Nephron (organoid): Measurements from ENCODE around the gene SLC47A2.
A peak's percentile ranks its signal among the peaks of the same experiment; 100 is the strongest.

Experiments used
- H3K27ac Mint-ChIP-seq, 3 experiments: 2 replicates each; pipeline ENCODE4 v1.8.0; 2020; ENCODE audit warnings: mixed read lengths in 3 of 3, mild to moderate bottlenecking in 2 of 3, moderate library complexity in 1 of 3
- H3K27me3 Mint-ChIP-seq: 2 replicates; pipeline ENCODE4 v1.8.0; 2021; ENCODE audit warnings: low read depth, mild to moderate bottlenecking, moderate library complexity, mixed read lengths
- H3K36me3 Mint-ChIP-seq: 2 replicates; pipeline ENCODE4 v1.8.0; 2020; ENCODE audit warnings: low read depth, mixed read lengths
- H3K4me1 Mint-ChIP-seq: 2 replicates; pipeline ENCODE4 v1.8.0; 2020; ENCODE audit warnings: mixed read lengths
- H3K4me3 Mint-ChIP-seq, 3 experiments: 2 replicates each; pipeline ENCODE4 v1.8.0; 2020; ENCODE audit warnings: mild to moderate bottlenecking in 3 of 3, mixed read lengths in 3 of 3, moderate library complexity in 2 of 3
- H3K9me3 Mint-ChIP-seq: 2 replicates; pipeline ENCODE4 v1.8.0; 2020; ENCODE audit warnings: mixed read lengths
- CTCF ChIP-seq, 3 experiments: fragments of 200-600 bp; sonication (generic); IDR thresholded peaks; one replicate each; pipeline ENCODE4 v1.5.0; 2021; ENCODE audit warnings: antibody characterized with exemption in 3 of 3; ENCODE audit not compliant: unreplicated experiment in 3 of 3

Gene SLC47A2

GRCh38 chr17:19748807-19749193, 32.4 kb upstream of the SLC47A2 start:
- Mint-ChIP-seq H3K36me3 (no peaks in the 10 kb centered on the region), H3K9me3 (no peaks in the 10 kb centered on the region), H3K4me3 (peak overlapping the region in 1 of 3 experiments; percentile 52), H3K27me3 (peaks cover 36% of the 10 kb centered on the region), H3K4me1 (peaks cover 16% of the 10 kb centered on the region), H3K27ac (no peak overlapping the region)
- TF ChIP-seq CTCF (IDR thresholded peaks at IDR 0.05; ENCODE audit: unreplicated experiment in 3 of 3): no peak

GRCh38 chr17:19747829-19748806, 31.7 kb upstream of the SLC47A2 start, which contains the start of gene ALDH3A1:
TSS of gene ALDH3A1 (minus strand) at chr17:19748298. CDS start at chr17:19745129, 3,169 bp downstream.
- no peaks in the 10 kb centered on the region for H3K9me3 Mint-ChIP-seq
- H3K27ac Mint-ChIP-seq: peak within 1 kb of the TSS in 1 of 3 experiments; percentile 33

GRCh38 chr17:19747159-19747719, 30.9 kb upstream of the SLC47A2 start:
- Mint-ChIP-seq H3K4me3 (no peak overlapping the region), H3K9me3 (no peaks in the 10 kb centered on the region), H3K27me3 (peaks cover 31% of the 10 kb centered on the region), H3K36me3 (no peaks in the 10 kb centered on the region), H3K4me1 (peaks cover 16% of the 10 kb centered on the region), H3K27ac (no peak overlapping the region)
- TF ChIP-seq CTCF (IDR thresholded peaks at IDR 0.05; ENCODE audit: unreplicated experiment in 3 of 3): no peak

More at GRCh38 chr17:19747829-19748806, 31.7 kb upstream of the SLC47A2 start, which contains the start of gene ALDH3A1:
- TF ChIP-seq CTCF (IDR thresholded peaks at IDR 0.05; ENCODE audit: unreplicated experiment in 3 of 3): no peak
- H3K4me1 Mint-ChIP-seq: peaks cover 16% of the 10 kb centered on the region
- H3K36me3 Mint-ChIP-seq: no peaks in the 10 kb centered on the region
- peaks cover 31% of the 10 kb centered on the region for H3K27me3 Mint-ChIP-seq
- H3K4me3 Mint-ChIP-seq: peak within 1 kb of the TSS in 1 of 3 experiments; percentile 52

- TF ChIP-seq CTCF (IDR thresholded peaks at IDR 0.05; ENCODE audit: unreplicated experiment in 3 of 3): no peak
- no peaks in the 10 kb centered on the region for H3K36me3 Mint-ChIP-seq
- no peaks in the 10 kb centered on the region for H3K9me3 Mint-ChIP-seq
- H3K4me3 Mint-ChIP-seq: no peak overlapping the region
- H3K27me3 Mint-ChIP-seq: peaks cover 31% of the 10 kb centered on the region
- peaks cover 16% of the 10 kb centered on the region for H3K4me1 Mint-ChIP-seq
- no peak overlapping the region for H3K27ac Mint-ChIP-seq
These were observed 30.1 kb upstream of the SLC47A2 start for GRCh38 chr17:19746517-19746916.

- Mint-ChIP-seq H3K4me3 (peak overlapping the region; percentile 69 to 72 (median 70)), H3K4me1 (peaks cover 16% of the 10 kb centered on the region), H3K36me3 (no peaks in the 10 kb centered on the region), H3K27me3 (peaks cover 35% of the 10 kb centered on the region), H3K9me3 (no peaks in the 10 kb centered on the region), H3K27ac (no peak overlapping the region)
- peak; percentile 95 to 97 (median 96) for TF ChIP-seq CTCF (IDR thresholded peaks at IDR 0.05; ENCODE audit: unreplicated experiment in 3 of 3)
These were observed 28.8 kb upstream of the SLC47A2 start for GRCh38 chr17:19744922-19745757.
